ENCODE data around the gene TIPARP. TPM values are rescaled to one million over a fixed set of nuclear protein-coding genes. Genes with fewer than 3 reads are reported as not detected.

TIPARP gene
- total RNA-seq, 3 donors from 2014 or later: 28.5 to 103 (median 45.1) TPM

- Histone ChIP-seq H3K9me3 (no peaks in the 10 kb centered on the region), H3K27ac (no peak overlapping the region)
- intact Hi-C loops (cut with DNase I; ENCODE audit: low total_unique reads): no loop called here
Measured at GRCh38 chr3:156630081-156630772, 44.2 kb upstream of the TIPARP start.

GRCh38 chr3:156630773-156631093 lies 43.7 kb upstream of the TIPARP start:
- H3K27ac ChIP-seq: no peak overlapping the region
- H3K4me1 ChIP-seq: no peaks in the 10 kb centered on the region
- intact Hi-C loops (cut with DNase I; ENCODE audit: low total_unique reads): no loop called here
- no peak overlapping the region for H3K4me3 ChIP-seq
- no peaks in the 10 kb centered on the region for H3K27me3 ChIP-seq
- no peak for DNase-seq (ENCODE audit: low spot score in 2 of 2)
- TF ChIP-seq POLR2A (IDR thresholded peaks at IDR 0.05): no peak
- TF ChIP-seq CTCF (IDR thresholded peaks at IDR 0.05): no peak
- no peak for TF ChIP-seq POLR2AphosphoS5 (IDR thresholded peaks at IDR 0.05)
- no peaks in the 10 kb centered on the region for H3K9me3 ChIP-seq
- no peaks in the 10 kb centered on the region for H3K36me3 ChIP-seq

More at GRCh38 chr3:156630081-156630772, 44.2 kb upstream of the TIPARP start:
- Histone ChIP-seq H3K27me3 (no peaks in the 10 kb centered on the region), H3K36me3 (no peaks in the 10 kb centered on the region), H3K4me1 (no peaks in the 10 kb centered on the region), H3K4me3 (no peak overlapping the region)
- DNase-seq (ENCODE audit: low spot score in 2 of 2): no peak
- TF ChIP-seq CTCF (IDR thresholded peaks at IDR 0.05): no peak
- no peak for TF ChIP-seq POLR2A (IDR thresholded peaks at IDR 0.05)
- no peak for TF ChIP-seq POLR2AphosphoS5 (IDR thresholded peaks at IDR 0.05)

GRCh38 chr3:156631323-156631722 lies 43.1 kb upstream of the TIPARP start:
- TF ChIP-seq POLR2AphosphoS5 (IDR thresholded peaks at IDR 0.05) (no peak), CTCF (IDR thresholded peaks at IDR 0.05) (no peak), POLR2A (IDR thresholded peaks at IDR 0.05) (no peak)
- H3K4me1 ChIP-seq: no peaks in the 10 kb centered on the region
- intact Hi-C loops (cut with DNase I; ENCODE audit: low total_unique reads): no loop called here
- no peak for DNase-seq (ENCODE audit: low spot score in 2 of 2)
- H3K9me3 ChIP-seq: no peaks in the 10 kb centered on the region
- no peaks in the 10 kb centered on the region for H3K27me3 ChIP-seq
- no peak overlapping the region for H3K27ac ChIP-seq
- no peak overlapping the region for H3K4me3 ChIP-seq
- no peaks in the 10 kb centered on the region for H3K36me3 ChIP-seq

- Histone ChIP-seq H3K4me3 (no peak overlapping the region), H3K27me3 (no peaks in the 10 kb centered on the region), H3K27ac (no peak overlapping the region), H3K9me3 (no peaks in the 10 kb centered on the region), H3K36me3 (no peaks in the 10 kb centered on the region), H3K4me1 (no peaks in the 10 kb centered on the region)
- intact Hi-C loops (cut with DNase I; ENCODE audit: low total_unique reads): no loop called here
- no peak for DNase-seq (ENCODE audit: low spot score in 2 of 2)
- TF ChIP-seq CTCF (IDR thresholded peaks at IDR 0.05) (no peak), POLR2A (IDR thresholded peaks at IDR 0.05) (no peak), POLR2AphosphoS5 (IDR thresholded peaks at IDR 0.05) (no peak)
Measured at GRCh38 chr3:156632601-156633000, 41.8 kb upstream of the TIPARP start.

- no peaks in the 10 kb centered on the region for H3K9me3 ChIP-seq
- TF ChIP-seq POLR2A (IDR thresholded peaks at IDR 0.05): no peak
- H3K4me3 ChIP-seq: no peak overlapping the region
- intact Hi-C loops (cut with DNase I; ENCODE audit: low total_unique reads): no loop called here
- no peak overlapping the region for H3K27ac ChIP-seq
- no peaks in the 10 kb centered on the region for H3K36me3 ChIP-seq
- no peaks in the 10 kb centered on the region for H3K27me3 ChIP-seq
- no peaks in the 10 kb centered on the region for H3K4me1 ChIP-seq
- peak in 1 of 2 donors; percentile 37 for DNase-seq (ENCODE audit: low spot score in 2 of 2)
Measured at GRCh38 chr3:156633335-156633734, 41.1 kb upstream of the TIPARP start.
